Urothelium cell line (cell line): ENCODE measurements around the gene LDLR.
A peak's percentile ranks its signal among the peaks of the same experiment; 100 is the strongest.
"Not testable (repeated sequence)": the region's sequence is repeated elsewhere in the genome, so short reads cannot be mapped to it uniquely, and the experiment has no call there.

Source experiments
- DNase-seq: peaks from one replicate; pipeline ENCODE4 v3.0.0; 2011; ENCODE audit warnings: low spot score, mixed read lengths
- FAIRE-seq: peaks from 2 replicates; lab custom pipeline; 2011; peaks lifted over from hg19 to GRCh38; lab: Jason Lieb, UNC

Gene LDLR

GRCh38 chr19:11102944-11103343 is 13.7 kb downstream of the LDLR start:
- DNase-seq = no peak
- no peak for FAIRE-seq

- FAIRE-seq, DNase-seq: not testable (repeated sequence)
These were observed 14.4 kb downstream of the LDLR start for GRCh38 chr19:11103667-11104066.

GRCh38 chr19:11105014-11105636 is 15.9 kb downstream of the LDLR start:
- no peak for DNase-seq
- no peak for FAIRE-seq

GRCh38 chr19:11106477-11106876 is 17.2 kb downstream of the LDLR start:
- no peak for FAIRE-seq
- no peak for DNase-seq

- no peak for FAIRE-seq
- no peak for DNase-seq
These were observed 19.5 kb downstream of the LDLR start for GRCh38 chr19:11108746-11109145.

- FAIRE-seq = no peak
These were observed 22.0 kb downstream of the LDLR start for GRCh38 chr19:11111117-11111770.

GRCh38 chr19:11111771-11112144 is 22.5 kb downstream of the LDLR start:
- DNase-seq (no peak), FAIRE-seq (no peak)

More at GRCh38 chr19:11111117-11111770, 22.0 kb downstream of the LDLR start:
- no peak for DNase-seq

GRCh38 chr19:11113140-11113708 is 24.0 kb downstream of the LDLR start:
- DNase-seq (no peak), FAIRE-seq (no peak)

- DNase-seq (no peak), FAIRE-seq (no peak)
These were observed 25.8 kb downstream of the LDLR start for GRCh38 chr19:11115042-11115441.

- DNase-seq = no peak
- FAIRE-seq = no peak
These were observed 26.7 kb downstream of the LDLR start for GRCh38 chr19:11115895-11116446.

GRCh38 chr19:11116507-11116906 is 27.2 kb downstream of the LDLR start:
- no peak for DNase-seq
- no peak for FAIRE-seq

- DNase-seq, FAIRE-seq: not testable (repeated sequence)
These were observed 32.7 kb downstream of the LDLR start for GRCh38 chr19:11121963-11122362.

- FAIRE-seq = no peak
These were observed 33.9 kb downstream of the LDLR start for GRCh38 chr19:11123114-11123513.

GRCh38 chr19:11124157-11124556 is 34.9 kb downstream of the LDLR start:
- DNase-seq = not testable (repeated sequence)

More at GRCh38 chr19:11123114-11123513, 33.9 kb downstream of the LDLR start:
- DNase-seq = no peak

GRCh38 chr19:11125994-11126685 is 36.9 kb downstream of the LDLR start:
- FAIRE-seq (no peak), DNase-seq (peak; percentile 34)

More at GRCh38 chr19:11124157-11124556, 34.9 kb downstream of the LDLR start:
- not testable (repeated sequence) for FAIRE-seq

- FAIRE-seq (no peak), DNase-seq (no peak)
These were observed 38.6 kb downstream of the LDLR start for GRCh38 chr19:11127905-11128304.

- DNase-seq (peak; percentile 56), FAIRE-seq (no peak)
These were observed 41.7 kb downstream of the LDLR start for GRCh38 chr19:11130824-11131455.

GRCh38 chr19:11131471-11131870 is 42.2 kb downstream of the LDLR start:
- DNase-seq = no peak
- no peak for FAIRE-seq

GRCh38 chr19:11136400-11137101 is 47.3 kb downstream of the LDLR start:
- DNase-seq (no peak), FAIRE-seq (no peak)
